ENCODE measurements around the gene STMP1. TPM values are rescaled to one million over a fixed set of nuclear protein-coding genes. Genes with fewer than 3 reads are reported as not detected.

The STMP1 gene
- total and polyA plus RNA-seq, 2 of the 8 experiments (the other 6 are each of a cell fraction or from before 2014, with no cell fraction given): 22.7 to 36.7 TPM

GRCh38 chr7:135662373-135663114, at the start of gene STMP1 (continued):
- TF ChIP-seq PHF8 (conservative IDR thresholded peaks at IDR 0.05; ENCODE audit: low read depth, low read length) (peak; percentile 99), SIN3A (conservative IDR thresholded peaks at IDR 0.05 in 1 of 2, IDR thresholded peaks at IDR 0.05 in 1 of 2; ENCODE audit: low read depth in 1 of 2, low read length in 2 of 2) (peak in 1 of 2 experiments; percentile 79; a peak in 2 of 4 replicates)

All from H1 (cell line).